HG03135 (cell line): ENCODE measurements around the gene PWP2.
"Not testable (repeated sequence)": the region's sequence is repeated elsewhere in the genome, so short reads cannot be mapped to it uniquely, and the experiment has no call there.

Experiments used
- ATAC-seq: cut with Tn5 transposase; IDR thresholded peaks from one replicate; pipeline ENCODE4 v1.9.1; 2021; ENCODE audit warnings: mild to moderate bottlenecking, moderate library complexity; ENCODE audit not compliant: unreplicated experiment

PWP2 gene

GRCh38 chr21:44159349-44160297 lies 52.4 kb downstream of the PWP2 start:
- not testable (repeated sequence) for ATAC-seq

GRCh38 chr21:44160298-44160672 lies 53.1 kb downstream of the PWP2 start:
- not testable (repeated sequence) for ATAC-seq

- ATAC-seq = not testable (repeated sequence)
These were observed 53.6 kb downstream of the PWP2 start for GRCh38 chr21:44160821-44161220.

GRCh38 chr21:44163167-44163653 lies 56.0 kb downstream of the PWP2 start:
- ATAC-seq = not testable (repeated sequence)

- not testable (repeated sequence) for ATAC-seq
These were observed 58.7 kb downstream of the PWP2 start for GRCh38 chr21:44165933-44166332.

GRCh38 chr21:44167527-44167926 lies 60.3 kb downstream of the PWP2 start:
- ATAC-seq = not testable (repeated sequence)

GRCh38 chr21:44170326-44170725 lies 63.1 kb downstream of the PWP2 start:
- ATAC-seq = not testable (repeated sequence)

GRCh38 chr21:44170863-44171262 lies 63.7 kb downstream of the PWP2 start:
- ATAC-seq = not testable (repeated sequence)

GRCh38 chr21:44171962-44172572 lies 64.9 kb downstream of the PWP2 start:
- not testable (repeated sequence) for ATAC-seq

GRCh38 chr21:44172741-44173140 lies 65.5 kb downstream of the PWP2 start:
- ATAC-seq = not testable (repeated sequence)

- not testable (repeated sequence) for ATAC-seq
These were observed 68.0 kb downstream of the PWP2 start for GRCh38 chr21:44175189-44175588.

- ATAC-seq = not testable (repeated sequence)
These were observed 68.9 kb downstream of the PWP2 start for GRCh38 chr21:44176127-44176526.
